NCI-H2196 (cell line): ENCODE results near the gene RIPK1.

Experiments
- DNase-seq: peaks from one replicate; lab custom pipeline; 2025; ENCODE audit not compliant: unreplicated experiment; lab: John Stamatoyannopoulos, UW

RIPK1 gene

DNA sequence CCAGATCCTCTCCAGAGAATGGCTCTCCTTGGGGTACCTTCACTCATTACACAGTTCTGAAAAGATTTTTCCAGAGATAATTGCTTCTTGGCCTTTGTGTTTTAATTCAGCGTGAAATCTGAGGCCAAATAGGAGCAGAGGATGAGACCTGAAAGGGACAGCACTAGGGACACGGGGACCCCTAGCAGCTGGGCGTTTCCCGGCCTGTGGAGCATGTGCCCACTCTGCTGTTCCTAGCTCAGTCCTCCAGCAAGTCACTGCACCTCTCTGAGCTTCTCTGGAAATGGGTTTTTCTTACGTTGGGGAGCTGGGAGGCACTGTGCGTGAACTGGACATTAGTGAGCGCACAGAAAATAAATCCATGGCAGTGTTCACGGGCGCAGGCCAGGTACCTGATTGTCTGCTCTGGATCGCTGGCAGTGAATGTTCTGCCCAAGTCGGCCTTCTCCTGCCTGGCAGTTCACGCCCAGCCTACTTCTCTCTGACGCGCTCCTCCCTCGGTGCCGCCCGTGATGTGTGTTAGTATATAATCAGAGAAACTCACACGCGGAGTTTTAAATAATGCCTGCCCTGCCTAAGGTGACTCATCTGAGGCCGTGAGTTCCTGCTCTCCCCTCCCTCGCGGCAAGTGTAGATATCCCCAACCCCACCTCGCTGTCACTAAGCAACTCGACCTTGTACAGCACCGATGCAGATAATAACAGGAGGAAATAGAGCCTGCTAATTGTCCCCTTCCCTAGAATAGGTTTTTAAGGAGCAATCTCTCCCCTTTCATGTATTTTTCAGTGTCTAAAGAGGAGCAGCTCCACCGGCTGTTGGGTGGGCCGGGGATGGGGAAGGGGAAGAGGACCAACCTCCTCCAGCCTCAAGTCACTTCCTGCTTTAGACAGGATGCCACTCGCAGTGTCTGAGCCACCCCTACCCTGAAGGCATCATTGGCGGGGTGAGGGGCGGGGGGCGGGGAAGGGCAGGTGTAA lies 91.8 kb downstream of the RIPK1 start:
- peak; percentile 64 for DNase-seq

GRCh38 chr6:3162067-3162497 lies 93.8 kb downstream of the RIPK1 start:
- no peak for DNase-seq

- peak; percentile 74 for DNase-seq
These were observed 94.4 kb downstream of the RIPK1 start for GRCh38 chr6:3162565-3163247.

DNA sequence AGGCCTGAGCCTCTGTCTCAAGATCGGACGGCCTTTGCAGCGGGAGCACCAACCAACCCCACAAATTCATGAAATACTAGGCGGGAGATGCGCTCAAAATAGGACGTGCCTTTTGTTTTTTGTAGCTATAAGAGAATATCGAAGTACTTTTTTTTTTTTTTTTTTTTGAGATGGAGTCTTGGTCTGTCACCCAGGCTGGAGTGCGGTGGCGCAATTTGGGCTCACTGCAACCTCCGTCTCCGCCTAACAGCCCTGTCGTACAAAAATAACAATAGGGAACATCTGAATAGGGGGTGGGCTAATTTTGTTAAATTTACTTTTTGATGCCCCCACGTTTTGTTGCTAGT lies 94.9 kb downstream of the RIPK1 start:
- DNase-seq, result no peak

DNA sequence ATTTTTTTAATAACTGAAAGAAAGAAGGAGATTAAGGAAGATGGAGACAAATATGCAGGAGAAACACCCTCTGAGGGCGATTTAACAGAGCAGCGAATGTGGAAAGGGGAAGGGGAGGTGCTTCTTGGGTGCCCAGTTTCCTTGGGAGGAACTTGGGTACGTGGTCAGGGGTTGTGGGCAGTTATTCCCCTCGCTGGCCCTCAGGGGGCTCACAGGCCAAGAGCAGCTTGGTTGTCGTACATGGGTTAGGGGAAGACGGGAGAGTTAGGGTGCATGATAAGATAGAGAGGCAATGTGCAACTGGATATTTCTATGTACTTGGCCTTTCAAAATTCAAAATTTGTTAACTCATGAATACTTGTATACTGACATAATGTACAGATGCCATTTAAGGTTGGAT lies 96.1 kb downstream of the RIPK1 start:
- DNase-seq, result no peak
